HG03575 (cell line): Measurements from ENCODE around the gene CNGA2.

Source experiments
- ATAC-seq: cut with Tn5 transposase; IDR thresholded peaks from one replicate; pipeline ENCODE4 v1.9.1; 2021; ENCODE audit not compliant: unreplicated experiment, insufficient number of reproducible peaks, low FRiP score; ENCODE audit errors: extremely low read depth

Gene CNGA2

DNA sequence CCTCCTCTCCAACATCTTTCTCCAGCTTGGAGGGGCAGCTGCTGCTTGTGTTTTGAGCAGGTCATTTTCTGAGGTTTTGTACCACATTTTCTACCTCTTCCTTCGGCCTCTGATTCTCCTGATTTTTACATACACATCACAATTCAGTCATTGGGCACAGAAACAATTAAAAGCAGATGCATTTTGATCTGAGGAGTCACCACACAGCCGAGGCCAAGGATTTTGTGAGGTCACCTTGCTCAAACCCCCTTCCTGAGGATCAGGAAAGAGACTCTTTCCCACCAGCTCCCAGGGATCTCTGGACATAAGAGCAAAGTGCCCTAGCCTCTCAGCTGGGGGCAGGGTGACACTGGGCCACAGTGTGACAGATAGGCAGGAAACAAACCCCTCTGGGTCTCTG lies 24.1 kb upstream of the CNGA2 start:
- ATAC-seq: no peak

DNA sequence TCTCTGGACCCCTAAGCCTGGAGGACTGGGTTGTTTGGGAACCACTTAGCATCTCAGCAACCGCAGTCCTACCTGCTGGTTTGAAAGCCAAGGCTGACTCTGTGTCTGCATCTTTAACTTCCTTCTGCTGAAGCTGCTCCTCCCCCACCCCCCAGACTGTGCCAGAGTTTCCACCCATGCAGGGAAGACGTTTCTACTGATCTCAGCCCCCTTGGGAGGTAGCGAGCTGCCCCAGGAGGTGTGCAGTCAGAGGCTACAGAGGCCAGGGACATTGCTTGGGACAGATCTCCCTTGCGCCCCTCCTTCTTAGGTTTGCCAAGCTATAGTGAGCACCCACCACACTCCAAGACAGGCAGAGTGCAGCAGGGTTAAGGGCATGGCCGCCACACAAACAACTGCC lies 23.4 kb upstream of the CNGA2 start:
- no peak for ATAC-seq

DNA sequence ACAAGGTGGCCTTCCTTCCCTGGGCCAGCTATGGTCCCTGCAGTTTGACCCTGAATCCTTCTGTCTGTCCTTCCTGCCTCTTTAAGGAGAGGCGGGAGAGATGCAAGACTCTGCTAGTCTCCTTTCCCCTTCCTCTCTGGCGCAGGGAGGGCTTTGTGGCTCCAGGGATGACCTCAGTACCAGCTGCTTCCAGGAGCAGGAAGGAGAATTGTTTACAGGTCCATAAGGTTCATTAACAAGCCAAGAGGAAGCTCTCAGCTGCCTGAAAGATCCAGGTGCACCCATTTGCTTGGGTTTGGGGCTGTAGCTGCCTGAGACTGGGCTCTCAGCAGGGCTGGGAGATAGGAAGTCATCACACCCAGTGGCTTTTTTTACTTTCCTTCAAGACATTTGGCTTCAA lies 22.8 kb upstream of the CNGA2 start:
- ATAC-seq: no peak

DNA sequence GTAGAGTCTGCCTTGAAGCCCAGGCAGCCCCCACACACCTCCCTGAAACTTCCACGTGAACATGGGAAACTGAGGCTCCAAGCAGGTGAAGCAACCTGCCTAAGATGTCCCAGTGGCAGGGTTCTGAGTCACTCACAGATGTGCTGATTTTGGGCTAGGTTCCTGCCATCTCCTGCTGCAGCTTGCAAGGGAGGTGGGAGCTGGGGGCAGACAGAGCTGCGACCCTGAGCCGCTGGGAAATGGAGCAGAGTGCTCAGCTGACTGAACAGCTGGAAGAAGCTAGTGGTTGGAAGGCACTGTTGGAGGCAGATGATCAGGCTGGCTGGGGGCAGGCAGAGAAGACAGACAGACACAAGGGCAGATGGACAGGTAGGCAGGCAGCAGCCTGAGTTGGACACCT lies 22.3 kb upstream of the CNGA2 start:
- no peak for ATAC-seq

DNA sequence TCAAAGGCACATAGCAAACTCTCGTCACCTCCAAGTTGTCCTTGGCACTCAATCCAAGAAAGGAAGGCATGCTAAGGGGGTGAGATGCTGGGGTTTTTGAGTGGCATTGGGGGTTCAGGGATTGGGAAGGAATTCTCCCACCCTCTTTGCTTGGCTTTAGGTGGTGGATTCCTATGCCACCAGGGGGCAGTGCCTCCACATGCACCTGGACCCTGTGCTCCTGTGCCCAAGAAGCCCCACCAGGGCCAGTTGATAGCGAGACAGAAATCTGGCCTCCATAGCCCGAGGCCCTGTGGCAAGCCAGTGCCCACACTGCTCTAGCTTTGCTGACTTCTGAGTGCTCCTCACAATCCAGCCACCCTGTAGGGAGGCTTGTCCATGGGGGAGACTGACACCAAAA lies 20.7 kb upstream of the CNGA2 start:
- ATAC-seq: no peak

DNA sequence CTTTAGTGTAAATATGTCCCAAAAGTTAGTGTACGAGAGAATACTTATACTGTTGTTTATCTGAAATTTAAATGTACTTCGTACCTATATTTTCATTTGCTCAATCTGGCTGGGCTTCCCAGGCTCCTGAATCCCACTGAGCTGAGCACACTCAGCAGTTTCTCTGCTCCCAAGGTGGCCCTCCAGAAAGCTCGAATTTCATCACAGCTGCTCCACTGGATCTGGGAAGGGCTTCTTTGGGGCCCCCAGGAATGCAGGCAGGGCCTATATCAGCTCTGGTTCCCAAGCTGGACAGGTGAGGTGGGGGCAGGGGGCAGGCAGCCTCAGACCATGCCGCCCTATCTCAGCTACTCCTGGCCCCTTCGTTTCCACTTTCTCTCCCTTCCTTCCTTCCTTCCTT lies 20.2 kb upstream of the CNGA2 start:
- no peak for ATAC-seq

DNA sequence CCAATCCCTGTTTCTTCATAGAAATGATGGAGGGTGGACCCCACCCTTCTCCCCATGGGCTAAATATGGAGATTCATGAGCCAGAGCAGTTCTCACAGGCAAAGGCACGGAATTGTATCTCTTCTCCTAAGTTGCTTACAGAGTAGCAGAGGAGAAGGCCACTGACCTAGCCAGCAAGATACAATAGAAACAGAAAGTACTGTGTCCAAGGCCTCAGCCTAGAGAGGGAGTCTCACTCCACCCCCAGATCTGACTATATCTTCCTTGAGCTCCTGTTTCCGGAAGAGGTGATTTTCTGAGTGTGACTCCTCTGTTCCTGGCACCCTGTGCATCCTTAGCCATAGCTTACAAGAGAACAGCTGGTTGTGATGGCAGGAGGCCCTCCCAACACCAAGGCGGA lies 18.8 kb upstream of the CNGA2 start, which contains the start of gene FATE1:
FATE1 (plus strand) TSS at position 284 of the 400 bp plus-strand sequence; CDS start at position 369, 85 bp downstream.
- ATAC-seq: no peak

DNA sequence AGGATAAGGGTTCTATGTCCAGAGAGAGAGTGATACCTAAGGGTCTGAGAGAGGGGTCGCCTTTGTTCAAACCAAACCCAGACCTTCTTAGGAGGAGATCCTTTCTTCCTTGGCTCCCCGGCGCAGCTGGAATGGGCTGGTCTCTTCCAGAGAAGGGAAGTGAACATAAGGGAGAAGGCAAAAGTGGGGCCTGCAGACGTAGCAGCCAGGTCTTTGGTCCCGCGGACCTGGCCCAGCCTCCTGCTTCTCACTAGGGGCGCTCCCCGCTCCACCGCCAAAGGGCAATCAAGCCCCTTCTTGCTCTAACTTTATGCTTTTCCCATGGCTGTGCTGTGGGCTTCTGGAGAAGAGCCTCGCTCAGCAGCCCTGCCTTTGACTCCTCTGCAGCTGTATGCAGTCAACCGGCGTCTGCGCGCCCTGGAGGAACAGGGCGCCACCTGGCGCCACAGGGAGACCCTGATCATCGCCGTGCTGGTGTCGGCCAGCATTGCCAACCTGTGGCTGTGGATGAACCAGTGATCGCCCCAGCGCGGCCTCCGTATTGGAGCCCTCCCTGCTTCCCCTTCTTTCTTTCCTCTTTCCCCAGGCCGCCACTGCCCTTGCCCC lies 12.2 kb upstream of the CNGA2 start:
- no peak for ATAC-seq

DNA sequence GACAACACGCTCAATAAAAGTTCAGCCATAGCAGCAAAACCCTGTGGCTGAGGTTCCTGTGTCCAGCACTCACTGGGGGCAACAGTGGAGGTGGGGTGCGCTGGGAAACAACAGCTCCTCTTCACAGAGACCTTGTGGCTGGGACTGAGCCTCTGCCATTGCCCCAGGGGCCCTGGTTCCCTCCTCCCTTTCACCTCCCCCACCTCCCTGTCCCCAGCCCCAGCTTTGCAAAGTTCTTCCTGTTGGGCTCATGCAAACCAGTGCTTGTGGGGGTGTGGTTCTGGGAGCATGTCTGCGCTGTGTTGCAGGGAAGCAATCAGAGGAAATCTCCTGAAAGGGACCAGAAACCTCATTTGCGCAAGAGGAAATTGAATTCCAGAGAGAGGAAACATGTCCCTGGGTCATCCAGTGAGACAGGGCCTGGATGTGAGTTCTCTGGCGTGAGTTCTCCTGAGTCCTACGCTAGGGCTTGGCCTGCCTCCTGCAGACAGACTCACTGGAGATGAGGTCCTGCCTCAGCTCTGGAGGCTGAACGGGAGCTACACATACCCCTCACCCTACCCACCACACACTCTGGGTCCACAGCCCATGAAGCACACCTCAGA lies 11.3 kb upstream of the CNGA2 start:
- ATAC-seq: no peak

DNA sequence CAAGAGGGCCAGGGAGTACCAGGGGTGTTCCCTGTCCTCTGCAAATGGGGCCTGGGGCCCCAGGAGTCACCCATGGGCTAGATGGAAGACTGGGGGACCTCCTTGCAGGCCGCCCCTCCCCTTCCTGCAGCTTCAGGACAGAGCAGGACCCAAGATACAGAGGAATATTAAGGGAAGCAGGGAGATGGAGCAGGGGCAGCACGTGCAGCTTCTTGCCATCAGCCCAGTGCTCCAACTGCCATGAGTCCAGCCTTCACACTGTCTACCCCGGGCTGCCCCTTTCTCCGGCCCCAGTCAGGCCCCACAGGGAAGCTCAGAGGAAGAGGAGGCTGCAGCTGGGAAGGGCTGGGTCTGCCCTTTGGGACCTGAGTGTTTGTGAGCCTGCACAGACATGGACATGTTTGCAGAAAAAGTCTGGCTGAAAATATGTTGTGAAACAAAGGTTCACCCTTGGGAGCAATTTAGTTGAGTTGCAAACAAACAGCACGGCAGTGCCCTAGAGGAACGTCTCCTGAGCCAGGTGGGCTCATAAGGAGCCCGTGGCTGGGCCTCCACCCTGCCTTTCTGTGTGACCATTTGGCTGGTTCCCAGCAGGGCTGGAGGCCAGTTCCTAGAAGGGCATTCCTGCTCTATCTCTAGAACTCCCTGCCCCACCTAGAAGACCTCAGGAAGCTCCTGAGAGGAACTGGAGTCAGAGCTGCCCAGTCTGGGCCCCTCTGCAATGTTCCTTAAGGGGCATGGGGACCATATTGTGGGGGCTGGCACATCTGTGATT lies 9.8 kb upstream of the CNGA2 start:
- no peak for ATAC-seq

DNA sequence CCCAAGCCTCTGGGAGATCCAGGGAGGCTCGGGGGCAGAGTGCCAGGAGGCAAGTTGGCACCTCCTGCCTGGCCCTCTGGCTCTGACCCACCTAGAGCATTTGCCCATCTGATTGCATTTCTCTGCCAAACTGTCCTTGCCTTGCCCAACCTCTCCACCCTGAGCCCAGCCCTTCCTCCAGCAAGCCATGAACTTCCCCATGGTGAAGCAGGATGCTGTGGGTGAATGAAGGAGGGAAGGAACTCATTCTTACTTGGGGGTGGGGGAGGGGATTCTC lies 9.3 kb upstream of the CNGA2 start:
- no peak for ATAC-seq

DNA sequence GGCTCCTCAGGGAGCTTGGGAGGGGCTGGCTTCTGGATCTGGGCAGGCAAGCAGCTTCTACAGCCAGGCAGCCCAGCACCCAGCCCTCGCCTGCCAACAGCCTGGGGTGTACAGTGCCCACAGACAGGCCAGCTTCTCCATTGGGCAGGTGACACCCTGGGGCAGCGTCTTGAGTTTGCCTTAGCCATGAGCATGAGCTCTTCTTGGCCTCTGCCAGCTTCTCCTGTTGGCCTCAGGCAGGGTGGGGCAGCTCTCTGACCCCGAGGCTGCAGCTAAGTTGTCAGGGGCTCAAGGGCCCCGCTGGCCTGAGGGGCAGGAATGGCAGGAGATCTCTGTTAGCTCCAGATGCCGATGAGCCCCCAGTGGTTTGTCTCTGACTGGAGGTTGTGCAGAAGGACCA lies 7.8 kb upstream of the CNGA2 start:
- ATAC-seq: no peak

DNA sequence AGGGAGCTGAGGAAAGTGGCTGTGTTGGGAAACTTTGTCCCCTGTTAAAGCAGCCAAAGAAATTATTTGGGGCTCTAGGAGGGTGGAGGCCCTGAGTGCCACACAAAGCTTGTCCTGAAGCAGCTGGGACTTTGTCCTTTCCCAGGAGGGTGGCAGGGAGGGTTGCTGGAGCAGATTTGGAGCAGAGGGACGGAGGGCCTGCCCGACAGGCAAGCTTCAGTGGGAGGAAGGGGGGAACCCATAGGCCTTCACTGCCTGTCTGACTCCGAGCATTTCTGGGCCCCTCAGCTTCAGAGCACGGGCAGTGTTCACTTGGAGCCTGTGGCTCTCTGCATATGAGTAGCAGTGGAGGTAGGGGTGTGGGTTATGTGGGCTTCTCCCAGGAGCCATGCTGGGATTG lies 7.2 kb upstream of the CNGA2 start:
- no peak for ATAC-seq

DNA sequence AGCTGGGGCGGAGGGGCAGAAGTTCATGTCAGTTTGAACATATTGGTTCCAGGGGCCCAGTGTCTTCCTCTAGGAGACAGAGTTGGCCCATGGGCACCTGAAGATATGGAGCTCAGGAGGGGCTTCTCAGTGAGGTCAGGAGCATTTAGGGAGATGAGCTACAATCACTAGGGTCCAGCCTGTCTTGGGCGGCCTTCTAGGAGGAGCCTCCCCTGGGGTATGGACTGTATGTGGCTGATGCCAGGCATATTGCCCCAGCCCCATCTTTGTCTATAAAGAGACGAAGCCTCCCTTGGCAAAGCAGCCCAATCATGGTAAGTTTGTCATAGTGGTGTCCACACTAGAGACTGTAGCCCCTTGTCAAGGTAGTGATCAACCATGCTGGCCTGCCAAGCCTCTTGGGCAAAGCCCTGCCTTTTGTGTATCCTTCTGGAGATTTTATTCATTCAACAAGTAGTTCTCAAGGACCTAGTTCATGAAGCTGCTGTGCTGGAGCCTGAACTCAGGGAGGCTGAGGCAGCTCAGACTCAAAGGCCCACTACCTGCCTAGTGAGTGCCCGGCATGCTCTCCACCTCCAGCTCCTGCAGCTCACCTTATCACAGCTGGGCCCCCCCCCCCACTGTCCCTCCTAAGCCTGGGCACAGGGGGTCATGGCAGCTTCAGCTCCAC lies 5.4 kb upstream of the CNGA2 start:
- ATAC-seq: no peak

DNA sequence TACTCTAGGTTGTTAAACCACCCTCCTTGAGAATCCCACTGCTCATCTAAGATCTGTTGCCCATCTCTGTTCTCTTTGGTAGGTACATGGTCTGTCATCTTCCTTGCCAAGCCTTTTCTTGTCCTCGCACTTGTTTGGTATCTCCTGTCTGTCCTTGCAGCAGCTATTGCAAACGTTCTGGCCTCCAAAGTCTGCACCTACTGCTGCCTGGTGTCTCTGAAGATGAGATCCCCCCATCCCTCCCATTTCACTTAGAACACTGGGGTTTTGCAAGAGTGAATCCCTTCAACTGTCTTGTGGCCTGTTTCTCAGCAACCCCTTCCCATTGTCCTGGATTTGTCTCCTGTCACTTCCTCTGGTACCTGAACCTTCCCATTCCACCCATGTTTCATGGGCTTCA lies 673 bp downstream of the CNGA2 start:
- no peak for ATAC-seq

DNA sequence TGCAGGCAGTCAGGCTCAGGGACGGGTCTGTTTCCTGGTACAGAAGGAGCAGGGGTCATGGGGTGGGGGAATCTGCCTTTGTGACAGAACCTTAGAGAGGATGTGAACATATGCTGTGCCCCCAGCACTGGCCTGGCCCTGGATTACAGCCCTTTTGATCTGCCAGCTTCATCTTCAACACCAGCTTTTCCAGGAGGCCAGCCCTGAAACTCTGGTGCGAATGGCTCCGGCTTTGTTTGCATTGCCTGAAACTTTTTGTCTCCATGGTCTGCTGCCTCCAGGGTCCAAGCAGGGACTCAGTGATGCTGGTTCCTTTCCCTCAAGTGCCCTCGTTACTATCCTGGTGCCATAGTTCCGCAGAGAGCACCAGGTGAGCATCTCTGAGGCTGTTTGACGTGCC lies 2.1 kb downstream of the CNGA2 start:
- ATAC-seq: no peak

DNA sequence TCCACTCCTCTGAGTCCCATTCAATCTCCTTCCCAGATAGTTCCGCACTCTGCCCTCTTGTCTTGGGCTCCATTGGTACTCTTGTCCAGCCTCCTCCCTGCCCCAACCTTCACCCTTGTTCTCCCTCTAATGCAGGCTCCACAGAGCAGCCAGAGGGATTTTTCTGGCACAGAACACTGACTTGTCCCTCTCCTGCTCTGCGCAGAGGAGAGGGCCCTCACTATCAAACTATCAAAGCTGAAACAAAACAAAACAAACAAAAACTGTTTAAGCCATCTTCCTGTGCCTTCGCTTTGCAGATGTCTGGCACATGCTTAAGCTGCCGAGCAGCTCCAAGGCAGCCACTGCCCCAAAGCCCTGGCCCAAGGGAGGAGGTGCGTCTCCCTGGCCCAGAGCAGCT lies 2.9 kb downstream of the CNGA2 start:
- ATAC-seq: no peak

DNA sequence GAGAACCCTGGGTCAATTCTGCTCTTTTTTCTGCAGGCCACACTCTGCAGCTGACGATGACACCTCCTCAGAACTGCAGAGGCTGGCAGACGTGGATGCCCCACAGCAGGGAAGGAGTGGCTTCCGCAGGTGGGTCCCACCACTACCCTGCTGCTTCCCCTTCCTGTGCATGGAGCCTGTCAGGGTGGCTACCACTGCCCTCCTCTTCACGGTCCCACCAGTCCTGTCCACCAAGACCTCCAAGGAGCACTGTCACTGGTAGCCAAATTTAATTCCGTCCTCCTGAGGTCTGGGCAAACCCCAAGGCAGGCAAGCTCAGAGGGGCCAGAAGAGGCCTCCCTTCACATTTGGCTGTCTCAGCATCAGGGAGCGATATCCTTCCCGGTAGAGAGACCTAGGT lies 4.2 kb downstream of the CNGA2 start:
- no peak for ATAC-seq

DNA sequence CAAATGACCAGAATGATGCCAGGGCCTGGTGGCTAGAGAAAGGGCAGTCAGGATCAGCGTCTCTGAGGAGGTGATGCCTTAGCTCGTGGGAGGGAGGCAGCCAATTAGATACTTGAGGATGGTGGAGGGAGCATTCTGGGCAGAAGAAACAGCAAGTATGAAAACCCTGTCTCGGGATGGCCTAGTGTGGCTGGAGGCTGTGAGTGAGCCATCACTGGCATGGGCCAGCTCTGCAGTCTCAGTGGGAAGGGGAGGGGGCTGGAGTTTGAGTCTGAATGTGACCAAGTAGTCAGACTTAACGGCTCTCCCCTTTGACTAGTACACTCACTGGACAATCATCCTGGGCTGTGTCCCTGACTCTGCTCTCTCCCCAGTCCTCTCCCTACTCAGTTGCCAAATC lies 7.1 kb downstream of the CNGA2 start:
- ATAC-seq: no peak

DNA sequence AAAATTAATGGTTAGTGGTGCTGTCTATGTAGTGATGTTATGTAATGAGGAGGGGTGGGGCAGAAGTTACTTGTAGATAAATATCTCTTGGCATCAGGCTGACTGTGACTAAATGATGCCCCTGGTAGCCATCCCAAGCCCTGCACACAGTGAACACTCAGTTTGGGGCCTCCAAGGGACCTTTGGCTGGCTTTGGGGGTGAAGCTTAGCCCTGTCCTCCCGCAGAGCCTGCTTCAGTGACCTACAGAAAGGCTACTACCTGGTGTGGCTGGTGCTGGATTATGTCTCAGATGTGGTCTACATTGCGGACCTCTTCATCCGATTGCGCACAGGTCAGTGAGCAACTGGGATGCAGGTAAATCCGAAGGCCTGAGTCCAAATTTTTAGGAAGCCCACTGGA lies 7.8 kb downstream of the CNGA2 start:
- no peak for ATAC-seq
